IPS-15b (cell line): ENCODE results near the gene CD82.
"Not testable (repeated sequence)": the region's sequence is repeated elsewhere in the genome, so short reads cannot be mapped to it uniquely, and the experiment has no call there.

Experiments
- H3K27me3 ChIP-seq: one replicate; pipeline ENCODE4 v1.6.1; 2013; ENCODE audit warnings: low read length; ENCODE audit not compliant: control insufficient read depth, insufficient read depth
- H3K36me3 ChIP-seq: one replicate; pipeline ENCODE4 v1.6.1; 2013; ENCODE audit warnings: low read length; ENCODE audit not compliant: control insufficient read depth, insufficient read depth
- H3K4me1 ChIP-seq: one replicate; pipeline ENCODE4 v1.6.1; 2013; ENCODE audit warnings: mild to moderate bottlenecking, low read length; ENCODE audit not compliant: control insufficient read depth, insufficient read depth
- H3K4me3 ChIP-seq: one replicate; pipeline ENCODE4 v1.5.1; 2013; ENCODE audit warnings: low read depth, low read length
- H3K9ac ChIP-seq: one replicate; pipeline ENCODE4 v1.6.1; 2013; ENCODE audit warnings: low read depth, mild to moderate bottlenecking, low read length
- H3K9me3 ChIP-seq: one replicate; pipeline ENCODE4 v1.6.1; 2013; ENCODE audit warnings: mild to moderate bottlenecking, low read length; ENCODE audit not compliant: control insufficient read depth, insufficient read depth

Gene CD82

GRCh38 chr11:44657836-44658505 is 92.5 kb downstream of the CD82 start:
- H3K27me3 ChIP-seq = no peaks in the 10 kb centered on the region

GRCh38 chr11:44658506-44658850 is 93.0 kb downstream of the CD82 start:
- no peaks in the 10 kb centered on the region for H3K36me3 ChIP-seq
- H3K4me3 ChIP-seq = no peak overlapping the region
- no peak overlapping the region for H3K9ac ChIP-seq
- H3K4me1 ChIP-seq = no peaks in the 10 kb centered on the region
- no peaks in the 10 kb centered on the region for H3K27me3 ChIP-seq
- H3K9me3 ChIP-seq = no peaks in the 10 kb centered on the region

More at GRCh38 chr11:44657836-44658505, 92.5 kb downstream of the CD82 start:
- Histone ChIP-seq H3K4me3 (no peak overlapping the region), H3K4me1 (no peaks in the 10 kb centered on the region), H3K9ac (no peak overlapping the region), H3K36me3 (no peaks in the 10 kb centered on the region), H3K9me3 (no peaks in the 10 kb centered on the region)

GRCh38 chr11:44659641-44660040 is 94.2 kb downstream of the CD82 start:
- H3K9me3 ChIP-seq = no peaks in the 10 kb centered on the region
- no peak overlapping the region for H3K4me3 ChIP-seq
- H3K27me3 ChIP-seq = no peaks in the 10 kb centered on the region
- H3K36me3 ChIP-seq = no peaks in the 10 kb centered on the region
- no peak overlapping the region for H3K9ac ChIP-seq
- H3K4me1 ChIP-seq = no peaks in the 10 kb centered on the region

- not testable (repeated sequence) for H3K9me3 ChIP-seq, H3K9ac ChIP-seq, H3K4me3 ChIP-seq, H3K4me1 ChIP-seq, H3K36me3 ChIP-seq, H3K27me3 ChIP-seq
Measured at GRCh38 chr11:44660535-44660934, 95.1 kb downstream of the CD82 start.

- H3K4me3 ChIP-seq = no peak overlapping the region
- no peaks in the 10 kb centered on the region for H3K4me1 ChIP-seq
- no peaks in the 10 kb centered on the region for H3K36me3 ChIP-seq
- H3K27me3 ChIP-seq = no peaks in the 10 kb centered on the region
- H3K9ac ChIP-seq = no peak overlapping the region
- no peaks in the 10 kb centered on the region for H3K9me3 ChIP-seq
Measured at GRCh38 chr11:44661311-44661717, 95.9 kb downstream of the CD82 start.
